OCI-LY3 (cell line): ENCODE measurements around the gene MCM8.

Source experiments
- H2AFZ ChIP-seq: fragments of 200-600, 300-600 bp; shearing (Covaris generic); 2 replicates; pipeline ENCODE4 v1.6.0; 2014; ENCODE audit warnings: antibody characterized with exemption, low read depth, low read length
- H3K27ac ChIP-seq: fragments of 200-600, 300-600 bp; sonication (generic); 2 replicates; pipeline ENCODE4 v1.5.1; 2014; ENCODE audit warnings: mild to moderate bottlenecking, low read length, moderate library complexity, mixed read lengths
- H3K27me3 ChIP-seq: fragments of 200-600, 300-600 bp; sonication (generic); 2 replicates; pipeline ENCODE4 v1.6.1; 2014; ENCODE audit warnings: low read depth, low read length, mixed read lengths
- H3K36me3 ChIP-seq: fragments of 200-600, 300-600 bp; sonication (generic); replicated peaks from 2 replicates; pipeline ENCODE3; 2014; ENCODE audit warnings: low read depth, low read length, mixed read lengths
- H3K4me1 ChIP-seq: fragments of 300-600, 200-600 bp; sonication (generic); 2 replicates; pipeline ENCODE4 v1.6.1; 2014; ENCODE audit warnings: low read length, mixed read lengths
- H3K4me2 ChIP-seq: fragments of 200-600, 300-600 bp; sonication (generic); 2 replicates; pipeline ENCODE4 v1.6.1; 2014; ENCODE audit warnings: low read length, mixed read lengths
- H3K4me3 ChIP-seq: fragments of 300-600, 200-600 bp; sonication (generic); 2 replicates; pipeline ENCODE4 v1.5.1; 2014; ENCODE audit warnings: antibody characterized with exemption, mild to moderate bottlenecking, low read length, moderate library complexity
- H3K79me2 ChIP-seq: fragments of 300-600, 200-600 bp; shearing (Covaris generic); 2 replicates; pipeline ENCODE4 v1.6.1; 2014; ENCODE audit warnings: mild to moderate bottlenecking, low read length, mixed read lengths
- H3K9ac ChIP-seq: fragments of 300-600, 200-600 bp; shearing (Covaris generic); 2 replicates; pipeline ENCODE4 v1.6.0; 2014; ENCODE audit warnings: mild to moderate bottlenecking, low read length, moderate library complexity
- H3K9me3 ChIP-seq: fragments of 200-600, 300-600 bp; shearing (Covaris generic); 2 replicates; pipeline ENCODE4 v1.6.1; 2014; ENCODE audit warnings: low read length, mixed read lengths; ENCODE audit not compliant: insufficient read depth
- H4K20me1 ChIP-seq: fragments of 200-600, 300-600 bp; sonication (generic); 2 replicates; pipeline ENCODE4 v1.6.1; 2016; ENCODE audit warnings: low read length, mixed read lengths; ENCODE audit not compliant: insufficient read depth
- CTCF ChIP-seq: fragments of 200-600, 300-600 bp; sonication (generic); IDR thresholded peaks from 2 replicates; pipeline ENCODE4 v1.5.1; 2014; ENCODE audit warnings: antibody characterized with exemption, low read length, low read depth
- EZH2phosphoT487 ChIP-seq: fragments of 200-600 bp; shearing (Covaris generic); IDR thresholded peaks from 2 replicates; pipeline ENCODE4 v1.6.1; 2018; ENCODE audit warnings: antibody characterized with exemption, mixed run types, low read depth

MCM8 gene

GRCh38 chr20:5935384-5935783 lies 15.1 kb upstream of the MCM8 start:
- no peaks in the 10 kb centered on the region for H3K9me3 ChIP-seq
- TF ChIP-seq CTCF (no peak), EZH2phosphoT487 (no peak)
- H3K27ac ChIP-seq: no peak overlapping the region
- H3K36me3 ChIP-seq: peaks cover 21% of the 10 kb centered on the region
- H3K4me3 ChIP-seq: no peak overlapping the region
- H2AFZ ChIP-seq: no peak overlapping the region
- H3K4me1 ChIP-seq: peaks cover 10% of the 10 kb centered on the region
- H3K27me3 ChIP-seq: no peaks in the 10 kb centered on the region
- no peaks in the 10 kb centered on the region for H3K79me2 ChIP-seq
- no peak overlapping the region for H3K4me2 ChIP-seq
- no peak overlapping the region for H3K9ac ChIP-seq
- no peaks in the 10 kb centered on the region for H4K20me1 ChIP-seq

GRCh38 chr20:5936238-5936637 lies 14.2 kb upstream of the MCM8 start:
- Histone ChIP-seq H3K4me3 (no peak overlapping the region), H3K9me3 (no peaks in the 10 kb centered on the region), H3K4me2 (no peak overlapping the region), H3K9ac (no peak overlapping the region), H3K79me2 (no peaks in the 10 kb centered on the region), H3K36me3 (peaks cover 25% of the 10 kb centered on the region), H3K4me1 (peaks cover 10% of the 10 kb centered on the region), H3K27me3 (no peaks in the 10 kb centered on the region), H2AFZ (no peak overlapping the region), H3K27ac (no peak overlapping the region), H4K20me1 (no peaks in the 10 kb centered on the region)
- no peak for TF ChIP-seq CTCF
- TF ChIP-seq EZH2phosphoT487: no peak

GRCh38 chr20:5938456-5939029 lies 11.9 kb upstream of the MCM8 start:
- no peak for TF ChIP-seq CTCF
- TF ChIP-seq EZH2phosphoT487: no peak
- Histone ChIP-seq H3K79me2 (no peaks in the 10 kb centered on the region), H3K9me3 (no peaks in the 10 kb centered on the region), H3K36me3 (peaks cover 47% of the 10 kb centered on the region), H3K4me3 (no peak overlapping the region), H2AFZ (no peak overlapping the region), H3K4me1 (peaks cover 8% of the 10 kb centered on the region), H4K20me1 (no peaks in the 10 kb centered on the region), H3K27me3 (no peaks in the 10 kb centered on the region), H3K9ac (no peak overlapping the region), H3K4me2 (no peak overlapping the region), H3K27ac (no peak overlapping the region)

- TF ChIP-seq EZH2phosphoT487 (no peak), CTCF (no peak)
- H3K9ac ChIP-seq: no peak overlapping the region
- no peaks in the 10 kb centered on the region for H3K9me3 ChIP-seq
- no peak overlapping the region for H3K27ac ChIP-seq
- peaks cover 59% of the 10 kb centered on the region for H3K36me3 ChIP-seq
- H4K20me1 ChIP-seq: no peaks in the 10 kb centered on the region
- H3K4me2 ChIP-seq: no peak overlapping the region
- H3K27me3 ChIP-seq: no peaks in the 10 kb centered on the region
- H2AFZ ChIP-seq: no peak overlapping the region
- H3K79me2 ChIP-seq: peaks cover 41% of the 10 kb centered on the region
- peaks cover 10% of the 10 kb centered on the region for H3K4me1 ChIP-seq
- no peak overlapping the region for H3K4me3 ChIP-seq
Observed at GRCh38 chr20:5945963-5946362, 4.5 kb upstream of the MCM8 start.
